Measurements from ENCODE around the gene ART4.

ART4 gene

GRCh38 chr12:14850929-14851663 lies 7.8 kb upstream of the ART4 start:
- DNase-seq (ENCODE audit: low spot score): no peak

GRCh38 chr12:14849661-14850060 lies 6.3 kb upstream of the ART4 start:
- no peak for DNase-seq (ENCODE audit: low spot score)

- no peak for DNase-seq (ENCODE audit: low spot score)
Observed at GRCh38 chr12:14846876-14847580, 3.7 kb upstream of the ART4 start.

DNA sequence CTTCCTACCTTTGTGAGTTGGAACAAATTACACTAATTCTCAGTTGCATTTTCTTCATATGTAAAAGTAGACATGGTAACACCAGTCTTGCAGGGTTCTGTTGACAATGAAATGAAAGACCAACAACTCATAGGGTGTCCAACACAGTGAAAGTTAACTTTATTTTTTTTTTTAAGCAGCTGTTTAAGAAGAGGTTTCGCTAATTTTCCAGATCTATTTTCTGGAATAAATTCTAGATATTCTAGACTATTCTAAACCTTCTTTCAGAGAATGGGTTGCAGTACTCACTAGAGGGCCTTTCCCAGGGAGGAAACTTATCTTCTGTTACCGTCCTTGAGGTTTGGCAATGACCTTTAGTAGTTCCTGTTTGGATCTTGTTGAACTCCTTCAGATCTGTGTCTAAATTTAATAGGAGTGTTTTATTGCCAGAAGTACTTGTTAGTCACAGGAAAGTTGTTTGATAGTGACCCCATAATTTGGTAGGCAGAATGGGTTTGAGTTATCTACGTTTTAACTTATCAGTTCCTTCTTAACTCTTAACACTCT lies 2.8 kb upstream of the ART4 start:
- no peak for DNase-seq (ENCODE audit: low spot score)

GRCh38 chr12:14845350-14845750 lies 2.0 kb upstream of the ART4 start:
- DNase-seq (ENCODE audit: low spot score): peak; percentile 70

- DNase-seq (ENCODE audit: low spot score): no peak
Observed at GRCh38 chr12:14844401-14844800, 1.1 kb upstream of the ART4 start.

DNA sequence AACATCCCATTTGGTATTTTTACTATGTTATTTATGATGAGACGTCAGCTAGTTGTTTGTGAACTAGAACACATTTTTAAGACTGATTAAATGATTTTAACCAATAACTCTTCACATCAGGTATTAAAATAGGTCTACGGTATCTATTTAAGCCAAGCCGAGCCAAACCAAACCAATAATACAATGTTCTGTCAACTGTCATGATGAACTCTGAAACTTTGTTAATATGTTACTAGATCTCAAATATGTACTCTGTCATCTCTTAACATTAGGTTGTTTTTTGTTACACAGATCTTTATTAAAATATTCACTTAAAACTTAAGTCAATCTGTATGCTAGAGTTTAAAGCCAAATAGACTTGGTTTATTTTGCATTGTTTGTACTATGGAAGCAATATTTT lies 1.0 kb downstream of the ART4 start:
- no peak for DNase-seq (ENCODE audit: low spot score)

DNA sequence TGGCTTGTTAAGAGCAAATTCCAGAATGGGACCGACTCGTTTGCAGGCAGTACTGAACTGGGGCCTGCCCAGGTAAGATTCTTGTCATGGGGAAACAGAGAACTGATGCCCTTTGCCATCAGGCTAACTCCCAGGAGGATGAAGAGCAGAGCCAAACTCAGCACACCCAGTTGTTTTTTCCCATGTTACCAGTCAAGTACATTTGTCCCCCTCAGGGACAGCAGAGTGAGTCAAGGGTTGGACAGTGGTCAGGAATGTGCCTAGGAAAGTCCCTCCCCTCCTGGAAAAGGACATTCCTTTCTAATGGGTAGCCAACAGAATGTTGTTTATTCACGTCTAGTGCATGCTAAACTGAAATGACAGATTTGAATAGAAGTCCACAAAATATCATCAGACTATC lies 1.6 kb downstream of the ART4 start:
- DNase-seq (ENCODE audit: low spot score): peak; percentile 87

- no peak for DNase-seq (ENCODE audit: low spot score)
Observed at GRCh38 chr12:14840616-14841015, 2.7 kb downstream of the ART4 start.

- no peak for DNase-seq (ENCODE audit: low spot score)
Observed at GRCh38 chr12:14839262-14839661, 4.1 kb downstream of the ART4 start.

DNA sequence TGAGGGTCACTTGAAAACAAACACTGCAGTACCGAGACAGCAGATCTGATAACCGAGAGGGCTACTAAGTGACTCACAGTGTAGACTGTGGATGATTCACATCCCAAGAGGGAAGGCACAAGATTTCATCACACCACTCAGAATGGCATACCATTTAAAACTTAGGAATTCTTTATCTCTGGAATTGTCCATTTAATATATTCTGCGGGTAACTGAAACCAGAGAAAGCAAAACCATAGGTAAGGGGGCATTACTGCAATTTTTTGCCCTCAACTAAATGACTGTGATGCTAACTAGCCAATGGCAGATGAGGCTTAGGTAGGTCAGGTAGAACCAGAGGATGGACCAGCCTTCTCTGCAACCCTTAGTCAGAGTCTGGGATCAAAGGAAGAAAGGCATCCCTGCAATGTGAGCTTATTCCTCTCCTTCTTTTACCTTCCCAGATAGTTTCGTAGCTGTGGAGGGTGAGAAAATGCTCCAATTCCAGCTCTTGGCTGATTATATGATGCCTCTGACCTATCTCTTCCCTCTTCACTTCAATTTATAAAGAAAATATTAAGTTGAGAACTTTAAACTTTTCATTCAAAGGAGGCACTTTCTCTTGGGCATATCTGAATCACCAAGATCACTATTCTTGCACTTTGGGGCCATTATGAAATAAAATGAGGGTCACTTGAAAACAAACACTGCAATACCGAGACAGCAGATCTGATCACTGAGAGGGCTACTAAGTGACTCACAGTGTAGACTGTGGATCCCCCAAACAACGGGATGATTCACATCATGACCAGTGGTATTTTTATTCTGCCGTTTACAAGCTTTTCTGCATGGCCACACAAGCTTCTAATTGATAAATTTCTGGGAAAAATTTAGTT lies 6.8 kb downstream of the ART4 start:
- peak; percentile 84 for DNase-seq (ENCODE audit: low spot score)

- DNase-seq (ENCODE audit: low spot score): no peak
Observed at GRCh38 chr12:14834509-14834908, 8.8 kb downstream of the ART4 start.

- no peak for DNase-seq (ENCODE audit: low spot score)
Observed at GRCh38 chr12:14833952-14834351, 9.4 kb downstream of the ART4 start.

GRCh38 chr12:14833336-14833735 lies 10.0 kb downstream of the ART4 start:
- DNase-seq (ENCODE audit: low spot score): no peak

- no peak for DNase-seq (ENCODE audit: low spot score)
Observed at GRCh38 chr12:14828892-14829291, 14.4 kb downstream of the ART4 start.

DNA sequence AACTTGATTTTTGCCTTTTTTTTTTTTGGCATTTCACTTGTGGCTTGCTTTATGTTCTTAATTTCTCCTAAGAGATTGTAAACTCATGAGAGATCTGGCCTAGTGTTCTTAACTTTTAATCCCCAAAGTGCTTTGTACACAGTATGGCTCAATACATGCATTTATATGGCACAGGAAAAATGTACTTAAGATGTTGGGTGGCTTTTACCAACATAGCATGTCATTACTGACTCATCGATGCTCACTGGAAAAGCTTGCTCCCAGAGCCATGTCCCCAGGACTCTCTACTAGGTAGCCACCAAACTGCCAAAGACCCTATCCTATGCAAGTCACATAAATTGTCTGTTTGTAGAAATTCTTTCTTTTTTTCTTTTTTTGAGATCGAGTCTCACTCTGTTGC lies 16.3 kb downstream of the ART4 start:
- DNase-seq (ENCODE audit: low spot score): no peak

GRCh38 chr12:14826491-14826890 lies 16.8 kb downstream of the ART4 start:
- no peak for DNase-seq (ENCODE audit: low spot score)

DNA sequence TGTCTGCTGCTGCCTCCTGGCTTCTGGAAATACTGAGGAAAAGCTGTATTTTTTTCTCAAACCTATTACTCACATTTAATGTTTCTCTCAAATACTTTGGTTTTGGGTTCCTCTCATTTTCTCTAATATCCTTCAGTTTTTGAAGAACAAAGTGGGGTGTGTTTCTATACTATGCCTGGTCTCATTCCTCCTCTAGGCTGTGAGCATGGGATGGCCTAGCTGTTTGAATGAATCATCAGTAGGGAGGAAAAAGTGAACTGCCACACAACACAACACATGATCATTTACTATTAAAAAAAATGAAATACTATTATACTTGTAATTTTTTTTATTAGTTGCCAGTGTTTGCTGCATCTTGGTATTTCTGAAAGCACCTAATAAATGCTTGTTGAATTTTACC lies 18.1 kb downstream of the ART4 start:
- DNase-seq (ENCODE audit: low spot score): no peak

GRCh38 chr12:14824012-14824634 lies 19.2 kb downstream of the ART4 start:
- DNase-seq (ENCODE audit: low spot score): peak; percentile 24

DNA sequence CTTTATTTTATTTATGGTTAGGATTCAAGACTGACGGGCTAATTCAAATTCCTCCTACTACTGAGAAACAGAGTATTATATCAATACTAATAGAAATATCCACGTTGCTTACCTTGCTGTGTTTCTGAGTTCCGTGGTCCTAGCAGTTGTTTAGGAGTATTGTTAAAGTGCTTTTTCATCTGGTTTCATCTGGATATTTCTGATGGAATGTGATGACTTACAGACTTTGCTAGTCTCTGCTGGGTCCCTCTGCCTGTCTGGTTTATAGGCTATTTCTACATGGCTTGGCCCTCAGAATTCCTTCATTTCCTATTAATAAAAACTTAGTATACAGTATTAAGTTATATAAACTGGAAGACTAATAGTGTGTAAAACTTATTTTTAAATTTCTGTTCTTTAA lies 29.3 kb downstream of the ART4 start, which contains the start of gene SMCO3:
Gene SMCO3 (minus strand): TSS at position 169 of the 400 bp plus-strand sequence. CDS start 7,502 bp downstream, outside the sequence.
- DNase-seq (ENCODE audit: low spot score): no peak

DNA sequence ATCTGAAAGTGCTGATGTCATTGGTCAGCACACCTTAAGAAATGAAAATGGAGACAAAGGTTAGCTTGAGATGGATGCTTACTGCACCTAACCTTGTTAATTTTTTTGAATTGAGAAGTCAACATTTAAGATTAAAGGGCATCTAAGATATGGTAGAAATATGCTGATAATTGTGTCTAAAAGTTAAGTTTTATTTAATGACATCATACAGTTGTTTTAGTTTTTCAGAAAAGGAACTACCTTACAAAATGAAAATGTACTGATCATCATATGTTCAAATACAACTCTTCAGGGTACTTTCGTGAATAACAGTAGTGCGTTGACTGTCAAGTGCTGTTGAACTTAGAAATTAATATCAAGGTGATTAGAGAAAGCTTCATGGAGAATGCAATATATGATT lies 31.8 kb downstream of the ART4 start:
- no peak for DNase-seq (ENCODE audit: low spot score)

DNA sequence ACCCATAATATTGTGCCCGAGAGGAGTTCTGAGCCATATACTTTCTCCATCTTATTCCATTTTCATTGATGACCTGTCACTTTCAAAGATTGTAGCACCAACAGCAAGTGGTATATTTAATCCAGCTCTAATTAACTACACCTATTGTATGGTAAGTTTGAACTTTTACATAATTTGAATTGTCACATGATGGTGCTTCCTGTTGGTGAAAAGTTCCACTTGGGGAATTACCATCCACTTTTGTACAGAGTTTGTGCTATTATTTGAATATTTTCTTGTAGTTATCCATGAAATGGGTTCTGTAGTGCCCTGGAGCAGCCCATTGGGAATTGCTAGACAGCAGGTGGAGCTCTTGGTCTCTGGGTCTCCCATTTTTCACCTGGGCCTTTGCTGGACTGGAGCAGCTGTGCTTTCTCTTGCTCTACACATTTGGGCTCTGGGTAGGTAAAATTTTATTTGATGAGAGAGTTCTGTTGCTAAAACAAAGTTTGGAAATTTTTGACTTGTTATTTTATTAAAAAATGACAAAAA lies 32.3 kb downstream of the ART4 start:
- peak; percentile 54 for DNase-seq (ENCODE audit: low spot score)

All from kidney tubule cell (primary cell).